Keratinocyte (primary cell): Measurements from ENCODE around the gene ESR2.

ENCODE experiments used
- EZH2 ChIP-seq: IDR thresholded peaks from one replicate; pipeline ENCODE4 v1.6.1; 2012; ENCODE audit warnings: inconsistent platforms, mild to moderate bottlenecking, low read length, moderate library complexity
- TF ChIP-seq, protein P1 (sequence below), 3 experiments: IDR thresholded peaks in 1 of 3; conservative IDR thresholded peaks in 1 of 3; optimal IDR thresholded peaks in 1 of 3; 2 replicates in 2 of 3; 3 replicates in 1 of 3; pipeline versions ENCODE3 to v1.5.1; 2011; ENCODE audit warnings: low read length in 3 of 3, mild to moderate bottlenecking in 3 of 3, moderate library complexity in 2 of 3, control low read depth in 1 of 3, inconsistent platforms in 1 of 3; ENCODE audit not compliant: insufficient read depth in 2 of 3; ENCODE audit errors: extremely low read depth in 1 of 3

DNA sequence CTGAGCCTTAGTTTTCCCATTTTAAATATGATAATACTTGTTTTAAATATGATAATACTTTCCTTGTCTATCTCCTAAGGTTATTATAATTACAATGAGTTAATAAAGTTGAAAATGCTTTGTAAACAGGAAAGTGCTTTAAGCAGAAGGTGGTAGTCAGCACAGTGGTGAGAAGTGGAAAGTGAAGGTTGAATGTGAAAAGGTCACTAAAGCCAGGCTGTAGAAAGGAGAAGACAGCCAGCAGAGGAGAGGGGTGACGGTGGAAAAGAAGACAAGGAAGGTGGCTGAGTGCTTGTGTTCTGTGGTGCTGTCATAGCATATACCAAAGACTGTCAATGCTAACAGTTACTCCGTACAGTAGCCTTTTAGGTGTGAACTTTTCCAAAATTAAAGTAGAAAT, 117.8 kb downstream of the ESR2 start:
- TF ChIP-seq, protein P1, sequence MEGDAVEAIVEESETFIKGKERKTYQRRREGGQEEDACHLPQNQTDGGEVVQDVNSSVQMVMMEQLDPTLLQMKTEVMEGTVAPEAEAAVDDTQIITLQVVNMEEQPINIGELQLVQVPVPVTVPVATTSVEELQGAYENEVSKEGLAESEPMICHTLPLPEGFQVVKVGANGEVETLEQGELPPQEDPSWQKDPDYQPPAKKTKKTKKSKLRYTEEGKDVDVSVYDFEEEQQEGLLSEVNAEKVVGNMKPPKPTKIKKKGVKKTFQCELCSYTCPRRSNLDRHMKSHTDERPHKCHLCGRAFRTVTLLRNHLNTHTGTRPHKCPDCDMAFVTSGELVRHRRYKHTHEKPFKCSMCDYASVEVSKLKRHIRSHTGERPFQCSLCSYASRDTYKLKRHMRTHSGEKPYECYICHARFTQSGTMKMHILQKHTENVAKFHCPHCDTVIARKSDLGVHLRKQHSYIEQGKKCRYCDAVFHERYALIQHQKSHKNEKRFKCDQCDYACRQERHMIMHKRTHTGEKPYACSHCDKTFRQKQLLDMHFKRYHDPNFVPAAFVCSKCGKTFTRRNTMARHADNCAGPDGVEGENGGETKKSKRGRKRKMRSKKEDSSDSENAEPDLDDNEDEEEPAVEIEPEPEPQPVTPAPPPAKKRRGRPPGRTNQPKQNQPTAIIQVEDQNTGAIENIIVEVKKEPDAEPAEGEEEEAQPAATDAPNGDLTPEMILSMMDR (optimal IDR thresholded peaks at IDR 0.05 in 1 of 3, IDR thresholded peaks at IDR 0.05 in 1 of 3, conservative IDR thresholded peaks at IDR 0.05 in 1 of 3; ENCODE audit: extremely low read depth in 1 of 3, insufficient read depth in 2 of 3, low read length in 3 of 3): no peak
- no peak for TF ChIP-seq EZH2
